GF-D8 (cell line): ENCODE data around the gene F2R.
"Not testable (repeated sequence)": the region's sequence is repeated elsewhere in the genome, so short reads cannot be mapped to it uniquely, and the experiment has no call there.

ENCODE experiments used
- DNase-seq: peaks from one replicate; lab custom pipeline; 2025; lab: John Stamatoyannopoulos, UW

Gene F2R

DNA sequence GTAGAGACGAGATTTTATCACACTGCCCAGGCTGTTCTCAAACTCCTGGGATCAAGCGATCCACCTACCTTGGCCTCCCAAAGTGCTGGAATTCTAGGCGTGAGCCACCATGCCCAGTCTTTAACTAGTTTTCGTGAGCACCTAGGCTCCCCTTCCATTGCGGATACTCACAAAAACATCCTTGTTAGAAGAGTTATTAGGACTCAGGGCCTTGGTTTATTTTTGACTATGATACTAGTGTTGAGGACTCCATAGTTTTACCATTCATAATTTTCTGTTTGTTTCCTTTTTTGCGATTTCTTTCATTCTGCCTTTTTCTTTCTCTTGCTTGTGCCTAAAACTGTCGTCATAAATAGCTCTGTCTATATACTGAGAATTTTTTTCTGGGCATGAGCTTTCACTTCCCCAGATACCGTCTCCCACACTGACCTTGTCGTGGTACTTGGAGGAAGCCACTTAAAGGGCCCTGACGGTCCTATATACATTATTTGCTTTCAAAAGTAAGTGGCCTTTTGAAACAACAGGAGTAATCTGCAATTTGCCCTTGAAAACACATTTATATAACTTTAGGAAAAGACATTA lies 5.2 kb downstream of the F2R start:
- DNase-seq: no peak

DNA sequence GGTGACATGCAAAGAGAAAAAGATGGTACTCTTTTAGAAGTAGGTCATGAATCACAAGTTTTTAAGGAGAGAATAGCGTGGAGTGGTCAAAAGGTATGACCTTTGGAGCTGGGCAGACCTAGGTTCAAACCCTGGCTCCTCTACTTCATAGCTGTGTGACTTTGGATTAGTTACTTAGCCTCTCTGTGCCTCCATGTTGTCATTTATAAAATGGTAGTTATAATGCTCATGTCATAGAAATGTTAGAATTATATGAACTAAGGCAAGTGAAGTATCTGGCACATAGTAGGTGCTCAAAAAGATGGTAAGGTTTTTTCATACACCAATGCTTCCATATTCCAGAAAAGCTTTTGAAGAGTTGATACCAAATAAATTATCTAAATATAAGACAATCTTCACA lies 7.3 kb downstream of the F2R start:
- no peak for DNase-seq

DNA sequence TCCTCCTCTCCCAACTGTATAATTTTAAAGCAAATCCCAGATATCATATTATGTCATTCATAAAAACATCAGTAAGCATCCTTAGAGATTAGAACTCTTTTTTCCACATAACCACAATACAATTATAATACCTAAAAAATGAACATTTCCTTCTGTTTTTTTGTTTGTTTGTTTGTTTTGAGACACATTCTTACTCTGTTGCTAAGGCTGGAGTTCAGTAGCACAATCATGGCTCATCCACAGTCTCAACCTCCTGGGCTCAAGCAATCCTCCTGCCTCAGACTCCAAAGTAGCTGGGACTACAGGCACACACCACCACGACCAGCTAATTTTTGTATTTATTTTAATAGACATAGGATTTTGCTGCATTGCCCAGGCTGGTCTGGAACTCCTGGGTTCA lies 8.0 kb downstream of the F2R start:
- no peak for DNase-seq

DNA sequence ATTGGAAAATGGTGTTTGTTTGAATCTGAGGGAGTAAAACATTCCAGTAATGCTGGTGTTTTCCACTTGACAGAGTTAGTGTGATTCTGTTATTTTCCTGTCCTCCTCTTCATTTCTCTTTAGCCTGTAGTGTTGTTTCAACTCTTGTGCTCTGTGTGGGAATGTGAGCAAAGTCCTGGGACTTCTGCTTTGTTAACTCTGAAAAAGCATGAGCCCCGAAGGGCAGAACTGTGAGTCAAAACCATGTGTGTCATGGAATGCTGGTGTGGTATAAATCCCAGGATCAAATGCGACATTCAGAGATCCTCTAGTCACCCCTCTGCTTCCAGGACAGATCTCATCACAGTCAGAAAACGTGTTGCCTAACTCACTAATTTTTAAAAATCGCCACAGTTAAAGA lies 8.9 kb downstream of the F2R start:
- no peak for DNase-seq

DNA sequence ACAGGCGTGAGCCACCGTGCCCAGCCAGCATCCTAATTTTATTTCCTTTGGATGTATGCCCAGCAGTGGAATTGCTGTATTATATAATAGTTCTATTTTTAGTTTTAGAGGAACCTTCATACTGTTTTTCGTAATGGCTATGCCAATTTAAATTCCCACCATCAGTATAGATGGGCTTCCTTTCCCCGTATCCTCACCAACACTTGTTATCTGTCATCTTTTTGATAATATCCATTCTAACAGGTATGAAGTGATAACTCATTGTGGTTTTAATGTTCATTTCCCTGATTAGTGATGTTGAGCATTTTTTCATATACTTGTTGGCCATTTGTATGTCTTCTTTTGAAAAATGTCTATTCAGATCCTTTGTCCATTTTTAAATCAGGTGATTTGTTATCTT lies 13.0 kb downstream of the F2R start:
- DNase-seq: no peak

DNA sequence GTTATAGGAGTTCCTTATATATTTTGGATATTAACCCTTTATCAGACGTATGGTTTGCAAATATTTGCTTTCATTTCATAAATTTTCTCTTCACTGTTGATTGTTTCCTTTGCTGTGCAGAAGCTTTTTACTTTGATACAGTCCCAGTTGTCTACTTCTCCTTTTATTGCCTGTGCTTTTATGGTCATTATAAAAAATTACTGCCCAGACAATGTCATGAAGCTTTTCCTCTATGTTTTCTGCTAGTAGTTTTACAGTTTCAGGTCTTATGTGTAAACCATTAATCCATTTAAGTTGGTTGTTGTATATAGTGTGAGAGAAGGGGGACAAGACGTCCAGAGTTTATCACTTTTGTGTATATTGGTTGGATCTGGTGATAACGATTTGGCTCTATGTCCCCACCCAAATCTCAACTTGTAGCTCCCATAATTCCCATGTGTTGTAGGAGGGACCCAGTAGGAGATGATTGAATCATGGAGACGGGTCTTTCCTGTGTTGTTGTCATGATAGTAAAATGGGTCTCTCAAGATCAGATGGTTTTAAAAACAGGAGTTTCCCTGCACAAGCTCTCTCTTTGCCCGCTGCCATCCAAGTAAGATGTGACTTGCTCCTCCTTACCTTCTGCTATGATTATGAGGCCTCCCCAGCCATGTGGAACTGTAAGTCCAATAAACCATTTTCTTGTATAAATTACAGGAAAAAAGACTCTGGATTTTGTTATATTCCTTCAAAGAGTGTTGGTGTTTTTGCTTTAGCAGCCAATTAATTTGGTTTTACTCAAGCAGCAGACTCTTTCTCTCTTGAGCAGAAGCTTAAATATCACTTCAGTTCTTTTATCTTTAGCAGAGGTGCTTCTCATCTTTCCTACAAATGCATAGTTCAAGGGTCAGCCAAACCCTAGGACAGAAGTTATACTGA lies 13.7 kb downstream of the F2R start:
- no peak for DNase-seq

DNA sequence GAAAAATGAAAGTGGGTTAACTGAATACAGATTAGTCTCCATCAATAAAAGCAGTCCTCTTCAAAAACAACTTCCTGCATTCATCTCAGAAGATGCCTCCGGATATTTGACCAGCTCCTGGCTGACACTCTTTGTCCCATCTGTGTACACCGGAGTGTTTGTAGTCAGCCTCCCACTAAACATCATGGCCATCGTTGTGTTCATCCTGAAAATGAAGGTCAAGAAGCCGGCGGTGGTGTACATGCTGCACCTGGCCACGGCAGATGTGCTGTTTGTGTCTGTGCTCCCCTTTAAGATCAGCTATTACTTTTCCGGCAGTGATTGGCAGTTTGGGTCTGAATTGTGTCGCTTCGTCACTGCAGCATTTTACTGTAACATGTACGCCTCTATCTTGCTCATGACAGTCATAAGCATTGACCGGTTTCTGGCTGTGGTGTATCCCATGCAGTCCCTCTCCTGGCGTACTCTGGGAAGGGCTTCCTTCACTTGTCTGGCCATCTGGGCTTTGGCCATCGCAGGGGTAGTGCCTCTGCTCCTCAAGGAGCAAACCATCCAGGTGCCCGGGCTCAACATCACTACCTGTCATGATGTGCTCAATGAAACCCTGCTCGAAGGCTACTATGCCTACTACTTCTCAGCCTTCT lies 16.6 kb downstream of the F2R start:
- no peak for DNase-seq

DNA sequence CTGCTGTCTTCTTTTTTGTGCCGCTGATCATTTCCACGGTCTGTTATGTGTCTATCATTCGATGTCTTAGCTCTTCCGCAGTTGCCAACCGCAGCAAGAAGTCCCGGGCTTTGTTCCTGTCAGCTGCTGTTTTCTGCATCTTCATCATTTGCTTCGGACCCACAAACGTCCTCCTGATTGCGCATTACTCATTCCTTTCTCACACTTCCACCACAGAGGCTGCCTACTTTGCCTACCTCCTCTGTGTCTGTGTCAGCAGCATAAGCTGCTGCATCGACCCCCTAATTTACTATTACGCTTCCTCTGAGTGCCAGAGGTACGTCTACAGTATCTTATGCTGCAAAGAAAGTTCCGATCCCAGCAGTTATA lies 17.1 kb downstream of the F2R start:
- DNase-seq: no peak

DNA sequence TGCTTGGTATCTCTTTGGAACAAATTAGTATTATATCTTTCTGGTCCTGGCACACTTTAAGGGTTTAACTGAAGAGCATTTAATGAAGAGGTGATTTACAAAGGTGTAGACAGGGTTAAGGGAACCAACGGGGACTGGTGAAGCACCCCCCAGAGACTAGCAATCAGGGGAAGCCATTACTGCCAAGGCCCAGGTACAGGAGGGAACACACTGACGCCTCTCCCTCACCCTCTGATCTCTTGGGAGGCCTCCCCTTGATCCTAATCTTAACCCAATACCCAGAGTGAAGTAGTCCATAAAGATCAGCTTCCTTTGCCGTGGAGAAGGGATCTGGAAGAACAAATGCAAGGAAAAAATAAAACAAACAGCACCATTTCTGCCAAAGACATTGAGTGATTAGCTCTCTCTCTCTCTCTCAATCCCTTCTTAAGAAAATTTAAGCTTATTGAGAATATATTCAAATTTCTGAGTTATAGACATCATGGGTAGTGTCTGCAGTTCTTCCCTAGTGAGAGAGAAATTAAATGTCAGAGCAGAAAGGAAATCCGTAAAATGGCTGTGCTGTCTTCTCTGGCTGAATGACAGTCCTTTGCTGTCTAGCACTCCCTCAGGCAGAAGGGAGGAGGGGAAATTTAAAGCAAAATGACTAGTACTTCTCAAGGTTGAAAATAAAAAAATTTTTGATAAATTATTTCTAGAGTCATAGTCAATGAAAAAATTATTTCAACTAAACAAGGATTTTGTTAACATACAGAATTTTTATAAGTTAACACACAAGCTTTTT lies 20.0 kb downstream of the F2R start:
- DNase-seq: no peak

DNA sequence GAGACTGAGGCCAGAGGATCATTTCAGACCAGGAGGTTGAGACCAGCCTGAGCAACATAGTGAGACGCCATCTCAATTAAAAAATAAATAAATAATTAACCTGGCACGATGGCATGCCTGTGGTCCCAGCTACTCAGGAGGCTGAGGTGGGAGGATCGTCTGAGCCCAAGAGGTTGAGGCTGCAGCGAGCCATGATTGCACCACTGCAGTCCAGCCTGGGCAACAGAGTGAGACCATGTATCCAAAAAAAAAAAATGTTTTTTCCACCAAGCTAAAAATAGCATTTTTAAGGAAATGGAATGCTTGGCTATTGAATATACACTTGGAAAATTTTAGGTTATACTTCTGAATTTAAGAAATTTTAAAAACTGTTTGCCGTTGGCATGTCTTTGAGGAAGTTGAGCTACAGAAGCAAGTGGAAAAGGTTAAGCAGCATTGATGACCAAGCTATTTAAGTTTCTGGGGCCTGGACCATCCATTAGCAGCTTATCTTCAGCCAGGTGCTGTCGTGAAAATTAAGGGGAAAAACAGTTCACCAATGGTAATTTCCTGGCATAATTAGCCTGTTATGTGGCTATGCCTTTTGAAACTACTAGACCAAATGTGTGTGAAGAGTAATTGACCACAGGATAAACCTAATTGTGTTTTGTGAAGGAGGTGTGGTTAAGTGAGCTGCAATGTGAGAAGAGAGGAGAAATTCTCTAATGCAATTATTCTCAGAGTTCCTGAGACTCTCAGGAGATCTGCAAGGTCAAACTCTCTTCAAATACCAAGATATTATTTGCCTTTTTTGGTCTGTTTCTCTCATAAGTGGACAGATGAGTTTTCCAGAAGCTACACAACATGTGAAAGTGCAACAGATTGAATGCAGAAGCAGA lies 21.0 kb downstream of the F2R start:
- DNase-seq: no peak

DNA sequence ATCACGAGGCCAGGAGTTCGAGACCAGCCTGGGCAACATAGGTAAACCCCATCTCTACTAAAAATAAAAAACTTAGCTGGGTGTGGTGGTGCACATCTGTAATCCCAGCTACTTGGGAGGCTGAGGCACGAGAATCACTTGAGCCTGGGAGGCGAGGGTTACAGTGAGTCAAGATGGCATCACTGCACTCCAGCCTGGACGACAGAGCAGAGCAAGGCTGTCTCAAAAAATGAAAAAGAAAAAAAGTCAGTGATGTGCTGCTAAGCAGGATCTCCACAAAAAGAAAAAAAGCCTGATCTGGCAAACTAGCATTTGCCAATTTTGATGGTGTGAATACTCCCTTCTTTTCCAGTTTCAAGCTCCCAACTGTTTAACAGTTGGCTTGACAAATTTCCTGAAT lies 21.9 kb downstream of the F2R start:
- DNase-seq: no peak

DNA sequence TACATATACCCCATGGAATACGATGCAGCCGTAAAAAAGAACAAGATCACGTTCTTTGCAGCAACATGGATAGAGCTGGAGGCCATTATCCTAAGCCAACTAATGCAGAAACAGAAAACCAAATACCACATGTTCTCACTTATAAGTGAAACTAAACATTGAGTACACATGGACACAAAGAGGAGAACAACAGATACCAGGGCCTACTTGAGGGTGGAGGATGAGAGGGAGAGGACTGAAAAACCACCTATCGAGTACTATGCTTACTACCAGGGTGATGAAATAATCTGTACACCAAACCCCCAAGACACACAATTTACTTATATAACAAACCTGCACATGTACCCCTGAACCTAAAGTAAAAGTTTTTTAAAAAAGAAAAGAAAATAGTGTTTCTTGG lies 25.6 kb downstream of the F2R start:
- not testable (repeated sequence) for DNase-seq

DNA sequence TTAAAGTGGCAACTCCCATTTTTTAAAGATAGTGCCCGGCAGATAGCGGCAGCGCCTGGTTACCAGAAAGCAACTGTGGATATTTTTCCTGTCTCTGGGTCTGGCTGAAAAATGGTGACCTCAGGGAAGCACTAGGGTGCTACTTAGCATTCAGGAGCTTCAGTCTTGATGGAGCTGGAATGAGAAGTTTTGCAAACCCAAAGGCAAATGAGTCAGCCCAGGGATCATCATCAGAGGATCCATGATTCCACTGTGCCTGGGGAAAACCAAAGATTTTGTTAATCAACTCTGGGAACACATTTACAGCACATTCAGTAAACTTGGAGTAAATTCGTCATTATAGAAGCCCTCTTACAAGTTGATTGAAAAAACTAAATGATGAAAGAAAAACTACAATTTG lies 26.7 kb downstream of the F2R start:
- DNase-seq: no peak

DNA sequence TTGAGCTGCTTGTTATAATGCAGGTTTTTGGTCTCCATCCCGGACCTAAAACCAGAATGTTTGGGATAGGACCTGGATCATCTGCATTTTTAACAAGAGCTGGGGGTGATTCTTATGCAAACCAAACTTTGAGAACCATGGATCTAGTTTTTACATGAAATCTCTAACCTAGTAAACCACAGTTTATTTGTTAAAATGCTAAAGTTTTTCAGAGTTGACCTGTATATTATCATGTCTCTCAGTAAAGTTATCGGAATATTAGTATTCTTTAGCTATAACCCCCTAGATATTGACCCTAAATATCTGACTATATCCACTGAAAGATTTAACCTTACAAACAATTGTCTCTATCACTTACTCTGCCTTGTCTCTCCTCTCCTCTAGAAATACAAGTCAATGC lies 28.7 kb downstream of the F2R start:
- no peak for DNase-seq

DNA sequence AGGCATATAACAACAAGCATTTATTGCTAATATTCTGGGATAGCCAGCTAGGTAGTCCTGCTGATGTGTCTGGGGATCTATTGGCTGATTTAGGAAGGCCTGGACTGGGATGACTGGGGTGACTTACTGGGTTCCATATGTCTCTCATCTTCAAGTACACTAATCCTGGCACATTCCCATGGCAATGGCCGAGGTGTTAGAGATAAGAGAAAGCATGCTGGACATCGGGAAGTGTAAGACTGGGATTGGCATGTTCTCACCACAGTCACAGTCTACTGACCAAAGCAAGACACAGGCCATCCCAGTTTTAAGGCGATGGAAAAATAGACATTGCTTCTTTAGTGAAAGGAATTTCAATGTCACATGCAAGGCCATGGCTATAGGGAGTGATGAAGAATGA lies 29.7 kb downstream of the F2R start:
- no peak for DNase-seq

DNA sequence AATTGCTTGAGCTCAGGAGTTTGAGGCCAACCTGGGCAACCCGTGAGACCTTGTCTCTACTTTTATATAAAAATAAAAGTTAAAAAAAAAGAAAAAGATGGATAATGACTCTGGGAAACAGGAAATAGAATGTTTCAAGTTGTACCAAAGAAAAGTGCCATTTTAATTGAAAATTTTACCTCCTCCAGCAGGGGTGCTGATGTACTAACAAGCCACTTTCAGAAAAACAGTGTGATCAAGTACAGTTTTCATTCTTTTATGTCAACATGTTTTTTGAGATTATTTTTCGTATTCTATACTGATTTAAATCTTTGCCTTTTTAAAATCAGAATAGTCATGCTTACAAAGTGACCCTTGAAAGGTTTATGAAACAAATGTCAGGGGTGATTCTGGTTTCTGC lies 30.8 kb downstream of the F2R start:
- DNase-seq: no peak

DNA sequence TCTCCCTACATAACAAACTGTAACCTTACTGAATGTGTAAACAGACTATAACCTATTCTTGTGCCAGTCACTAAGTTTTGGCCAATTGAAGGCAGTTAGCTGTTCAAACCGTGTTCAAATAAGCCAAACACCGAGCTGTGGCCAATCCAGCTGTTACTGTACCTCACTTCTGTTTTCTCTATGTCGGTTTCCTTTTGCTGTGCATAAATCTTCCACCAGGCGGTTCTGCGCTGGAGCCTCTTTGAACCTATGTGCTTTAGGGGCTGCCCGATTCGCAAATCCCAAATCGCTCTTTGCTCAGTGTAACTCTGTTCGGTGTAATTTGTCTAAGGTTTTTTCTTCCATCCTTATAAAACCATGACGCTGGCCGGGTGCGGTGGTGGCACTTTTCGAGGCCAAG lies 31.8 kb downstream of the F2R start:
- no peak for DNase-seq

DNA sequence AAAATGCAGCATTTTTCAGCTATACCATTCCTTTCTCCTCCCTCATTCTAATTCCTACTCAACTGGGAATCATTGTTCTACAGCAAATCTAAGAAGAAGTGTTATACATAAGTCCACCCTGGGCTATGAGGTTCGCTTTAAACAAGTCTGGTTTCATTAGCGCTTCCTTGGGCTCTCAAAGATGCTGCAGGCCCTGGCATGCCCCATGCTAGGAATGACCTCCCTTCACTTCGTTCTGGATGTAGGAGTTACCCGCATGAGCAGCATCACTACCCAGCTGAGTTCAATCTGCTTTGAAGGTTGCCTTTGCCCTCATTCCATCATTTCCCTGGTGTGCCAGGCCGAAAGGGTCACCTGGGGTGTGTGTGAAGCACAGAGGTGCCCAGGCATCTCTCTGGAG lies 35.4 kb downstream of the F2R start:
- no peak for DNase-seq

DNA sequence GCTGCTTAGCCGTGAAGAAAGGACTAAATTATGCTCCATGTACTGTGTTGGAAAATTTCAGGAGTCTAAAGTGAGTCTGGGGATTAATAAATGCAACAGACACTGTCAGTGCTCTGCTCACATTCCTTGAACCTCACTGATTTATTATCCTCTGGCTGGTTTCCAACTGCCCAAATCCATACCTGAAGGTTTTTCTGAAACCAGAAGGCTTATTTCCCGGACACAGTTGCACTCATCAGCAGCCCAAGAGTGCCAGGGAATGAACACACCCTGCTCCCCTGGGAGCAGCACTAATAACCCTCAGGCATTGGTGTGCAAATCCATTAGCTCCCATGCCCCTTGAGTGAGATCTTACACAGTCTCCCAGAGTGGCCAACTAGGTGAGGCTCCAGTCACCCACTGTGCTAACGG lies 38.7 kb downstream of the F2R start:
- no peak for DNase-seq

DNA sequence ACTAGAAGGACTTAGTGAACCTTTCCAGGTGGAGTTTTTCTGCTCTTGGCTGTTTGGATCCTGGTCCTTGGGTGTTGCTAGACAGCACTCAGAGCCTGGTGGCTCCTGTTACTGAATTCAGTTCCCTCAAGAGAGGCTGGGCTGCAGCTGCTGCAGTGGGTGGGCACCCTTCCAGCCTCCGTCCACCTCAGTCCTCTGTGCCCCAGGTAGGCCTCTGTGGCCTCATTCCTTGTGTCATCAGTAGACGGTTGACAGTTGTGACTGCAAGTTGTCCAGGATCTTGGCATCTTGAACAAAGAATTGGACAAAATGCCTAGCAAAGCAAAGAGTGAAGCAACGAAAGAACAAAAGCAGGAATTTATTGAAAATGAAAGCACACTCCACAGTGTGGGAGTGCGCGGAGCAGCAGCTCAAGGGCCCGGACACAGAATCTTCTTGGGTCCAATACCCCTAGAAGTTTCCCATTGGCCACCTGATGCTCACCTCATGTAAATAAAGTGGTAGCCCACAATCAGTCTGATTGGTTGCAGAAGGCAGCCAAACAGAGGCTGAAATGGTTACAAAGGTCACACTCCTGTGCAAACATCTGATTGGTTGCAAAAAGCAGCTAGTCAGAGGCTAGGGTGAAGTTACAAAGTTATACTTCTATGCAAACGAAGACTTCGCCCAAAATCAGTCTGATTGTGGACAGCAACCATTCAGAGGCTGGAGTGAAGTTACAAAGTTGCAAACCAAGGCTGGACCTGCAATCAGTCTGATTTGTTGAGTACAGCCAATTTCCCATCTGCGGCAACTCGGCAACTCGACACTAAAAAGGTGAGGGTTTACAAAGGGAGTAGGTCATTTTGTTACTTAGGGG lies 40.1 kb downstream of the F2R start:
- no peak for DNase-seq

DNA sequence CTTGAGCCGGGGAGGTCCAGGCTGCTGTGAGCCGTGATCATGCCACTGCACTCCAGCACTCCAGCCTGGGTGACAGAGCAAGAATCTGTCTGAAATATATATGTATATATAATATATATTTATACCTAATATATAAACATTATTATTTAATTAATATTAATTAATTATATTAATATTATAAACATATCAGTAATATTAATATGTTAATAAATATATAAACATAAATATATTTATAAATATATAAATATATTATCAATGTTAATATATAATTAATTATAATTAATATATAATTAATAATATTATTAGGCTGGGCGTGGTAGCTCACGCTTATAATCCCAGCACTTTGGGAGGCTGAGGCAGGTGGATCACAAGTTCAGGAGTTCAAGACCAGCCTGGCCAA lies 41.1 kb downstream of the F2R start:
- DNase-seq: no peak
